ENCODE measurements around the gene MNS1.

MNS1 gene

GRCh38 chr15:56442354-56442753, 22.6 kb downstream of the MNS1 start:
- Histone ChIP-seq H2BK120ac (ENCODE audit: insufficient read depth, low read length, poor library complexity) (no peak overlapping the region), H3K27ac (ENCODE audit: low read depth, low read length) (no peak overlapping the region), H3K4me1 (ENCODE audit: control insufficient read depth in 1 of 2, insufficient read depth in 2 of 2, low read length in 2 of 2) (no peaks in the 10 kb centered on the region), H3K9me3 (ENCODE audit: insufficient read depth, low read depth, low read length) (no peaks in the 10 kb centered on the region), H3K36me3 (ENCODE audit: control insufficient read depth in 1 of 2, insufficient read depth in 2 of 2, low read length in 2 of 2) (no peaks in the 10 kb centered on the region), H2BK12ac (ENCODE audit: low read length) (no peak overlapping the region), H3K9ac (ENCODE audit: low read length) (no peak overlapping the region), H4K8ac (ENCODE audit: low read depth, low read length) (no peak overlapping the region), H3K14ac (ENCODE audit: low read length) (no peak overlapping the region), H3K23ac (ENCODE audit: low read length) (no peak overlapping the region), H3K27me3 (ENCODE audit: insufficient read depth, low read length) (no peaks in the 10 kb centered on the region), H3K4ac (ENCODE audit: low read depth, low read length) (no peak overlapping the region), H4K12ac (ENCODE audit: low read depth, low read length) (no peak overlapping the region), H4K91ac (ENCODE audit: low read depth, low read length) (no peak overlapping the region), H3K18ac (ENCODE audit: low read length) (no peak overlapping the region), H2BK5ac (ENCODE audit: low read depth, low read length, poor library complexity) (no peak overlapping the region), H3K79me1 (ENCODE audit: low read length) (no peaks in the 10 kb centered on the region), H2AFZ (ENCODE audit: insufficient read depth, low read length, poor library complexity) (no peak overlapping the region), H3K79me2 (ENCODE audit: control insufficient read depth, insufficient read depth, low read length, poor library complexity) (no peaks in the 10 kb centered on the region), H3K4me2 (ENCODE audit: low read length) (no peak overlapping the region), H3K4me3 (ENCODE audit: low read depth, low read length) (no peak overlapping the region), H2AK5ac (ENCODE audit: low read length) (no peak overlapping the region)
- DNase-seq = no peak
- no CpG with 5 or more reads among the region's 3 CpGs for WGBS (ENCODE audit: extremely low coverage, insufficient coverage, insufficient read length)

- Histone ChIP-seq H2BK5ac (ENCODE audit: low read depth, low read length, poor library complexity) (no peak overlapping the region), H3K4me3 (ENCODE audit: low read depth, low read length) (no peak overlapping the region), H2AK5ac (ENCODE audit: low read length) (no peak overlapping the region), H3K79me2 (ENCODE audit: control insufficient read depth, insufficient read depth, low read length, poor library complexity) (no peaks in the 10 kb centered on the region), H3K27me3 (ENCODE audit: insufficient read depth, low read length) (no peaks in the 10 kb centered on the region), H3K4me2 (ENCODE audit: low read length) (no peak overlapping the region), H2BK120ac (ENCODE audit: insufficient read depth, low read length, poor library complexity) (no peak overlapping the region), H4K12ac (ENCODE audit: low read depth, low read length) (no peak overlapping the region), H3K36me3 (ENCODE audit: control insufficient read depth in 1 of 2, insufficient read depth in 2 of 2, low read length in 2 of 2) (no peaks in the 10 kb centered on the region), H2AFZ (ENCODE audit: insufficient read depth, low read length, poor library complexity) (no peak overlapping the region), H4K8ac (ENCODE audit: low read depth, low read length) (no peak overlapping the region), H3K18ac (ENCODE audit: low read length) (no peak overlapping the region), H2BK12ac (ENCODE audit: low read length) (no peak overlapping the region), H3K9me3 (ENCODE audit: insufficient read depth, low read depth, low read length) (no peaks in the 10 kb centered on the region), H4K91ac (ENCODE audit: low read depth, low read length) (no peak overlapping the region), H3K9ac (ENCODE audit: low read length) (no peak overlapping the region), H3K23ac (ENCODE audit: low read length) (no peak overlapping the region), H3K4me1 (ENCODE audit: control insufficient read depth in 1 of 2, insufficient read depth in 2 of 2, low read length in 2 of 2) (no peaks in the 10 kb centered on the region), H3K79me1 (ENCODE audit: low read length) (no peaks in the 10 kb centered on the region), H3K27ac (ENCODE audit: low read depth, low read length) (no peak overlapping the region), H3K14ac (ENCODE audit: low read length) (no peak overlapping the region), H3K4ac (ENCODE audit: low read depth, low read length) (no peak overlapping the region)
- no CpG with 5 or more reads among the region's 1 CpG for WGBS (ENCODE audit: extremely low coverage, insufficient coverage, insufficient read length)
- DNase-seq = no peak
These were observed 24.6 kb downstream of the MNS1 start for GRCh38 chr15:56440214-56440770.

DNA sequence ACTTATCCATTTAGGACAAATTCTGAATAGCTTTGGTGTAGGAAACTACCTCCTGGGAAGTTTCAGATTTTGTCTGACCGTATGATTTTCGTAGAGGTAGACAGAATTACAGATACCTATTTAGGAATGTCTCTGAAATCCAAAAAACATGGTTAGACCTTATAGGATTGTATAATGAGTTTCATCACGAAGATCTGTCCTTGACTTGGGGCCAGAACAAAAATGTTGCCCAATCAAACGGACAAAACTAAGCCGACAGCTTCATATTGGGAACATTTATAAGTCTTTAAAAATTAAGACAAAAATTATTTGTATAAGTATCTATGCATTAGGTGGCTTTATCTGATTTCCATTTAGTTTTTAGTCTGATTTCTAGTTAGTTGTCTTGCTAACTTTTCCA, 32.6 kb downstream of the MNS1 start:
- Histone ChIP-seq H3K23ac (ENCODE audit: low read length) (no peak overlapping the region), H3K4me2 (ENCODE audit: low read length) (no peak overlapping the region), H2AK5ac (ENCODE audit: low read length) (no peak overlapping the region), H3K9ac (ENCODE audit: low read length) (no peak overlapping the region), H3K4me1 (ENCODE audit: control insufficient read depth in 1 of 2, insufficient read depth in 2 of 2, low read length in 2 of 2) (no peaks in the 10 kb centered on the region), H2BK5ac (ENCODE audit: low read depth, low read length, poor library complexity) (no peak overlapping the region), H3K79me1 (ENCODE audit: low read length) (no peaks in the 10 kb centered on the region), H2BK12ac (ENCODE audit: low read length) (no peak overlapping the region), H4K91ac (ENCODE audit: low read depth, low read length) (no peak overlapping the region), H3K27ac (ENCODE audit: low read depth, low read length) (no peak overlapping the region), H4K12ac (ENCODE audit: low read depth, low read length) (no peak overlapping the region), H3K18ac (ENCODE audit: low read length) (no peak overlapping the region), H3K27me3 (ENCODE audit: insufficient read depth, low read length) (no peaks in the 10 kb centered on the region), H3K79me2 (ENCODE audit: control insufficient read depth, insufficient read depth, low read length, poor library complexity) (no peaks in the 10 kb centered on the region), H2AFZ (ENCODE audit: insufficient read depth, low read length, poor library complexity) (no peak overlapping the region), H3K14ac (ENCODE audit: low read length) (no peak overlapping the region), H3K9me3 (ENCODE audit: insufficient read depth, low read depth, low read length) (no peaks in the 10 kb centered on the region), H2BK120ac (ENCODE audit: insufficient read depth, low read length, poor library complexity) (no peak overlapping the region), H3K4ac (ENCODE audit: low read depth, low read length) (no peak overlapping the region), H3K4me3 (ENCODE audit: low read depth, low read length) (no peak overlapping the region), H3K36me3 (ENCODE audit: control insufficient read depth in 1 of 2, insufficient read depth in 2 of 2, low read length in 2 of 2) (no peaks in the 10 kb centered on the region), H4K8ac (ENCODE audit: low read depth, low read length) (no peak overlapping the region)
- no peak for DNase-seq
- no CpG with 5 or more reads among the region's 5 CpGs for WGBS (ENCODE audit: extremely low coverage, insufficient coverage, insufficient read length)

- H3K36me3 ChIP-seq (ENCODE audit: control insufficient read depth in 1 of 2, insufficient read depth in 2 of 2, low read length in 2 of 2) = no peaks in the 10 kb centered on the region
- H3K79me2 ChIP-seq (ENCODE audit: control insufficient read depth, insufficient read depth, low read length, poor library complexity) = no peaks in the 10 kb centered on the region
- H4K8ac ChIP-seq (ENCODE audit: low read depth, low read length) = no peak overlapping the region
- H3K4me1 ChIP-seq (ENCODE audit: control insufficient read depth in 1 of 2, insufficient read depth in 2 of 2, low read length in 2 of 2) = no peaks in the 10 kb centered on the region
- H2AK5ac ChIP-seq (ENCODE audit: low read length) = no peak overlapping the region
- H3K4ac ChIP-seq (ENCODE audit: low read depth, low read length) = no peak overlapping the region
- DNase-seq = peak in 1 of 2 donors; percentile 72
- H3K18ac ChIP-seq (ENCODE audit: low read length) = no peak overlapping the region
- H3K14ac ChIP-seq (ENCODE audit: low read length) = no peak overlapping the region
- H3K27ac ChIP-seq (ENCODE audit: low read depth, low read length) = no peak overlapping the region
- H2BK120ac ChIP-seq (ENCODE audit: insufficient read depth, low read length, poor library complexity) = no peak overlapping the region
- no peaks in the 10 kb centered on the region for H3K79me1 ChIP-seq (ENCODE audit: low read length)
- H2BK5ac ChIP-seq (ENCODE audit: low read depth, low read length, poor library complexity) = no peak overlapping the region
- no CpG with 5 or more reads among the region's 2 CpGs for WGBS (ENCODE audit: extremely low coverage, insufficient coverage, insufficient read length)
- no peak overlapping the region for H3K4me2 ChIP-seq (ENCODE audit: low read length)
- no peak overlapping the region for H3K4me3 ChIP-seq (ENCODE audit: low read depth, low read length)
- no peak overlapping the region for H3K23ac ChIP-seq (ENCODE audit: low read length)
- H2AFZ ChIP-seq (ENCODE audit: insufficient read depth, low read length, poor library complexity) = no peak overlapping the region
- no peaks in the 10 kb centered on the region for H3K27me3 ChIP-seq (ENCODE audit: insufficient read depth, low read length)
- H2BK12ac ChIP-seq (ENCODE audit: low read length) = no peak overlapping the region
- H4K12ac ChIP-seq (ENCODE audit: low read depth, low read length) = no peak overlapping the region
- H3K9ac ChIP-seq (ENCODE audit: low read length) = no peak overlapping the region
- H3K9me3 ChIP-seq (ENCODE audit: insufficient read depth, low read depth, low read length) = no peaks in the 10 kb centered on the region
- H4K91ac ChIP-seq (ENCODE audit: low read depth, low read length) = no peak overlapping the region
These were observed 36.0 kb downstream of the MNS1 start for GRCh38 chr15:56428821-56429458.

All from trophoblast cell (in vitro differentiated cells and primary cell).